Stomach (tissue), 4 donors: ENCODE results near the gene OTUD1.

ENCODE experiments used
- POLR2A ChIP-seq, 4 donors: fragments of 450-650 bp; IDR thresholded peaks; one replicate each; pipeline ENCODE4 v1.6.1; 2016; ENCODE audit warnings: antibody characterized with exemption in 4 of 4, control low read depth in 2 of 4, mild to moderate bottlenecking in 1 of 4, moderate library complexity in 1 of 4
- POLR2AphosphoS5 ChIP-seq, 3 donors: sonication (generic); formaldehyde crosslinking; IDR thresholded peaks; one replicate each; pipeline ENCODE4 v1.6.1; 2016; ENCODE audit warnings: antibody characterized with exemption in 3 of 3
- TF ChIP-seq, protein P1 (sequence below), 7 experiments: fragments of 450-650 bp in 4 of 7; fragments of 200-600 bp in 3 of 7; sonication (generic) in 3 of 7; IDR thresholded peaks; one replicate each; pipeline ENCODE4 v1.5.1; 2016 to 2019; ENCODE audit warnings: antibody characterized with exemption in 7 of 7, control low read depth in 2 of 7, mild to moderate bottlenecking in 1 of 7

- TF ChIP-seq, protein P1, sequence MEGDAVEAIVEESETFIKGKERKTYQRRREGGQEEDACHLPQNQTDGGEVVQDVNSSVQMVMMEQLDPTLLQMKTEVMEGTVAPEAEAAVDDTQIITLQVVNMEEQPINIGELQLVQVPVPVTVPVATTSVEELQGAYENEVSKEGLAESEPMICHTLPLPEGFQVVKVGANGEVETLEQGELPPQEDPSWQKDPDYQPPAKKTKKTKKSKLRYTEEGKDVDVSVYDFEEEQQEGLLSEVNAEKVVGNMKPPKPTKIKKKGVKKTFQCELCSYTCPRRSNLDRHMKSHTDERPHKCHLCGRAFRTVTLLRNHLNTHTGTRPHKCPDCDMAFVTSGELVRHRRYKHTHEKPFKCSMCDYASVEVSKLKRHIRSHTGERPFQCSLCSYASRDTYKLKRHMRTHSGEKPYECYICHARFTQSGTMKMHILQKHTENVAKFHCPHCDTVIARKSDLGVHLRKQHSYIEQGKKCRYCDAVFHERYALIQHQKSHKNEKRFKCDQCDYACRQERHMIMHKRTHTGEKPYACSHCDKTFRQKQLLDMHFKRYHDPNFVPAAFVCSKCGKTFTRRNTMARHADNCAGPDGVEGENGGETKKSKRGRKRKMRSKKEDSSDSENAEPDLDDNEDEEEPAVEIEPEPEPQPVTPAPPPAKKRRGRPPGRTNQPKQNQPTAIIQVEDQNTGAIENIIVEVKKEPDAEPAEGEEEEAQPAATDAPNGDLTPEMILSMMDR (IDR thresholded peaks at IDR 0.05): no peak
- TF ChIP-seq POLR2A (IDR thresholded peaks at IDR 0.05) (no peak), POLR2AphosphoS5 (IDR thresholded peaks at IDR 0.05) (no peak)
Observed at GRCh38 chr10:23448802-23449570, 10.1 kb downstream of the OTUD1 start.
